NCI-H82 (cell line): ENCODE measurements around the gene CPT1C.
"Not testable (repeated sequence)": the region's sequence is repeated elsewhere in the genome, so short reads cannot be mapped to it uniquely, and the experiment has no call there.

Experiments
- DNase-seq: peaks from one replicate; lab custom pipeline; 2025; lab: John Stamatoyannopoulos, UW

CPT1C gene

DNA sequence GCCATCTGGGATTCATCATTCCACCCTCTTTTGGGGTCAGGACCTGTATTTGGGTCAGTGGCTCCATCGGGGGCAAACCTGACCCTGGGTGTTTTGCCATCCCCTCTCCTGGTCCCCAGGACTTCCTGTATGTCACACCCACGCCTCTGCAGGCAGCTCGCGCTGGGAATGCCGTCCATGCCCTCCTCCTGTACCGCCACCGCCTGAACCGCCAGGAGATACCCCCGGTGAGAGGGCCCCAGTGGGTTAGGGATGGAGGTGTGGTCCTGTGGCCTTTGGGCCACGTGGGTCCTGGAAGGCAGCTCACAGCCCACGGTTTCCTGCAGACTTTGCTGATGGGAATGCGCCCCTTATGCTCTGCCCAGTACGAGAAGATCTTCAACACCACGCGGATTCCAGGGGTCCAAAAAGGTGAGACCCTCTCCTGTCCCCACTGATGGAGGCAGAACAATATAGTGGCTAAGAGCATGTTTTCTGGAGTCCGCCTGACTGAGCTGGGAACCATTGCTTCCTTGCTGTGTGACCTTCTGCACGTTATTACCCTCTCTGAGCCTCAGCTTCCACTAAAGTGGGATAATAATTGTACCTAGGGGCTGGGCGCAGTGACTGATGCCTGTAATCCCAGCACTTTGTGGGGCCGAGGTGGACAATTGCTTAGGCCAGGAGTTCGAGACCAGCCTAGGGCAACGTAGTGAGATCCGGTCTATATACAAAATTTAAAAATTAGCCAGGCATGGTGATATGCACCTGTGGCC is 14.1 kb downstream of the CPT1C start:
- DNase-seq = no peak

GRCh38 chr19:49705919-49706318 is 15.0 kb downstream of the CPT1C start:
- DNase-seq = no peak

DNA sequence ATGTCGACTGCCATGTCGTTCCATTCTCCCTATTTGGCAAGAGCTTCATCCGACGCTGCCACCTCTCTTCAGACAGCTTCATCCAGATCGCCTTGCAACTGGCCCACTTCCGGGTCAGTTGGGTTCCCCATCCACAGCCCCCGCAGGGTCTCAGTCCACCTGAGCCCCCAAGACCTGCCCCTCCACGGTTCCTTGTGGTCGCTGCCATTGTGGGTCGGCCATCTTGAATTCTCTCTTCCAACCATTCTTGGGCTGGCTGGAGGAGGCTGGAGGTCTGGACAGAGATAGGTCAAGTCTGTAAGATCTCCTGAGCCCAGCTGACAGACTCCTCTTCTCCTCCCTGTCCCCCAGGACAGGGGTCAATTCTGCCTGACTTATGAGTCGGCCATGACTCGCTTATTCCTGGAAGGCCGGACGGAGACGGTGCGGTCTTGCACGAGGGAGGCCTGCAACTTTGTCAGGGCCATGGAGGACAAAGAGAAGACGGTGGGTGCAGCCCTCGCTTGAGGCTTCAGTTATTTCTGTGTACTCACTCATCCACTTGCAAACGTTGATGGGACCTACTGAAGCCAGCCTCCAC is 19.5 kb downstream of the CPT1C start:
- no peak for DNase-seq

DNA sequence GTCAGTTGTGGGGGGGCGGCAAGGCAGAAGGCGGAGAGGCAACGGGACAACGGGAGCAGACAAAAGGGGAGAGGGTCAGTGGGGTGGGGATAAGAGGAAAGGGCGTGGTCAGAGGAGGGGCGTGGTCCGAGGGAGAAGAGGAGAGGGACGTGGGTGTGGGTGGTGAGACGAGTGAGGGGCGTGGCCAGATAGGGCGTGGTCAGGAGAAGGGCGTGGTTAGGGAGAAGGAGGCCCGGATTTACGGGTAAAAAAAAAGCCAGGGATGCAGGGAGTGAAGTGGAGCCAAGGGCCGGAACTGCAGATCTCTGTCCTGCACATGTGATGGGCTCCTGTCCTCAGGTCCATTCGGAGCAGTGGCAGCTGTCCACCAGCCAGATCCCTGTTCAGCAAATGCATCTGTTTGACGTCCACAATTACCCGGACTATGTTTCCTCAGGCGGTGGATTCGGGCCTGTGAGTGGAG is 21.5 kb downstream of the CPT1C start:
- peak; percentile 97 for DNase-seq

DNA sequence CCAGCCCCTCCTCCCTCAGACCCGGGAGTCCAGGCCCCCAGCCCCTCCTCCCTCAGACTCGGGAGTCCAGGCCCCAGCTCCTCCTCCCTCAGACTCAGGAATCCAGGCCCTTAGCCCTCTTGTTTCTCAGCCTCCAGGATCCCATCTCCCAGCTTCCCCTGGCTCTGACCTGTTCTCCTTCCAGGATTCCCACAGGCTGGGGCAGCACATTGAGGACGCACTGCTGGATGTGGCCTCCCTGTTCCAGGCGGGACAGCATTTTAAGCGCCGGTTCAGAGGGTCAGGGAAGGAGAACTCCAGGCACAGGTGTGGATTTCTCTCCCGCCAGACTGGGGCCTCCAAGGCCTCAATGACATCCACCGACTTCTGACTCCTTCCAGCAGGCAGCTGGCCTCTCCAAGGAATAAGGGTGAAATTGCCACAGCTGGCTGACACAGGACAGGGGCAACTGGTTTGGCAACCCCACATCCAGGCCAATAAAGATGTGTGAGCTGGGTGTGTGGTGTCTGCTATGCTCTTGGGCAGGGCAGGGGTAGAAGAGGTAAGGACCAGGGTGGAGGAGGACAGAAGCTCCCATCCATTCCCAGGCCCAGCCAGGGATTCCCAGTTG is 22.4 kb downstream of the CPT1C start:
- no peak for DNase-seq

GRCh38 chr19:49716154-49716553 is 25.2 kb downstream of the CPT1C start:
- DNase-seq = no peak

GRCh38 chr19:49718511-49718910 is 27.6 kb downstream of the CPT1C start:
- DNase-seq = no peak

GRCh38 chr19:49718991-49719390 is 28.1 kb downstream of the CPT1C start:
- no peak for DNase-seq

GRCh38 chr19:49719420-49719819 is 28.5 kb downstream of the CPT1C start:
- not testable (repeated sequence) for DNase-seq

GRCh38 chr19:49727217-49728030 is 36.5 kb downstream of the CPT1C start:
- peak; percentile 74 for DNase-seq

DNA sequence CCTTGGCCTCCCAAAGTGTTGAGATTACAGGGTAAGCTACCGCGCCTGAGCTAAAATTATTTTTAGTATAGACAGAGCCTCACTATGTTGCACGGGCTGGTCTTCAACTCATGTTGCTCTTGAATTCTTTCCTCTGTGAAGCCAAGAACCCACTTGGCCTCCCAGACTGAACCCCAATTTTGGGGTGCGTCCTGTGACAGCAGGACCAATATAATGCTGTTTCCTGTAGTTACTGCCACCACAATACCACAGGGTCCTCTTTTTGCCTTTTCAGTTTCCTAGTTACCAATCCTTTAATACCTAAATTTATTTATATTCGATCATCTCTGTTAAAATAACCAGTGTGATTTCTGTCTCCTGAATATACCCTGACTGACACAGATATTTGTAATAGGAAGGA is 39.2 kb downstream of the CPT1C start:
- DNase-seq = no peak

GRCh38 chr19:49738268-49738667 is 47.4 kb downstream of the CPT1C start:
- no peak for DNase-seq

- no peak for DNase-seq
Measured at GRCh38 chr19:49739098-49739497, 48.2 kb downstream of the CPT1C start.

DNA sequence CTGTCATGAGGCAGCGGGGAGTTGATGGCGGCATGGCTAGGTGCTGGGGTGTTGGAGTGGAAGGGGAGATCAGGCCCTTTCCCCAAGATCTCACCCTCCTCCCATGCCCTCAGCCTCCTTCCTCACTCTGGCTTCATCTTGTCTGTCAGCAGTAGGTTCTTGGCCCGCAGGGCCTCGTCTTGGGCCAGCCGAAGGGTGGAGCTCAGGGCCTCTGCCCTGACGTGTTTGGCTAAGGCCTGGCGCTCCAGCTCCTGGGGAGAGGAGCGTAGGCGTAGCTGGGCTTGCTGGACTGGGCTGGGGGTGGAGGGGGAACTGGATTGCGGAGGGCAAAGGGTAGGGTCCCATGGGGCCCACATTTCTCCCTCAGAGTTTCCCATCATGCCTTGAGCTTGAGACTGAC is 49.0 kb downstream of the CPT1C start:
- DNase-seq = no peak

DNA sequence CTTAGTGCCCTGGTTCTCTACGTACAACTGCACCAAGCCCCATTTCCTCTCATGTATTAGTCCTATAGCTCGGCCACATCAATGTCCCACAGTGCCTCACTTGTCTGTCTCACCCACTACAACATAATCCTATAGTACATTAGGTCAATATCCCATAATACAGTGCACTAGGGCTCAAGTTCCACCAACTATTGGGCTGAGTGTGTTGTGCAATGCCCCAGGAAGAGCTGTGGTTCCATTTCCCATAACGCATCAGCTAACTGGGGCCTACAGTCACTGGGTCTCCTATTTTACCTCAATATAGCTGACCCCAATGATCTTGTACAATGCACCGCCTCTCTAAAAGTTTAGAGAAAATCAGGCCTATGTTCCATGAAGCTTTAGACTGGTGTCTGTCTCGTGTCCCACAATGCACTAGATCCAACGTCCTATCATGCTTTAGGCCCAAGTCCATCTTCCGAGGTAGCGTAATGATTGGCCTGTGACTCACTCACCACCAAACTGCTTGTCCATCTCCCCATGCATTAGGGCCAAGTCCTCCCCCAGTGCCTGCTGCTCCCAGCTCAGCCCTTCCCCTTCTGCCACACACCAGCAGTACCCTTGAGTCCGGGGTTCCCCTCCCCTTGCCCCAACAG is 50.4 kb downstream of the CPT1C start:
- no peak for DNase-seq

- peak; percentile 26 for DNase-seq
Measured at GRCh38 chr19:49744946-49745381, 54.0 kb downstream of the CPT1C start.

GRCh38 chr19:49746206-49746958 is 55.5 kb downstream of the CPT1C start:
- DNase-seq = peak; percentile 35

GRCh38 chr19:49749055-49749716 is 58.3 kb downstream of the CPT1C start:
- DNase-seq = peak; percentile 33

DNA sequence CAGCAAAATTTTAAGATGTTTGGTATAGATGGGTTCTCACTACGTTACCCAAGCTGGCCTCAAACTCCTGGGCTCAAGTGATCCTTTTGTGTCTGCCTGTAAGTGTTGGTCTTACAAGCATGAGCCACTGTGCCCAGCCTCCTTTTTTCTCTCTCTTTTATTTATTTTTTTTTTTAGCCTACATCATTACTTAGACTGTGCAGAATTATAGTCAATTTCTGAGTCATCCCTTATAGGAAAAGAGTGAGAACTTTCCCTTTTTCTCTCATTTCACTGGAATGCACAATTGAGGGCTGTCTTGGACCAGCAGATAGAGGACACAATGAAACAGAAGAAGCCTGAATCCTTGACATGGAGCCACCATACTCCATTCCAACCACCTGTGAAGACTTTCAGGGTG is 58.9 kb downstream of the CPT1C start:
- DNase-seq = no peak

GRCh38 chr19:49752701-49753100 is 61.8 kb downstream of the CPT1C start:
- no peak for DNase-seq

DNA sequence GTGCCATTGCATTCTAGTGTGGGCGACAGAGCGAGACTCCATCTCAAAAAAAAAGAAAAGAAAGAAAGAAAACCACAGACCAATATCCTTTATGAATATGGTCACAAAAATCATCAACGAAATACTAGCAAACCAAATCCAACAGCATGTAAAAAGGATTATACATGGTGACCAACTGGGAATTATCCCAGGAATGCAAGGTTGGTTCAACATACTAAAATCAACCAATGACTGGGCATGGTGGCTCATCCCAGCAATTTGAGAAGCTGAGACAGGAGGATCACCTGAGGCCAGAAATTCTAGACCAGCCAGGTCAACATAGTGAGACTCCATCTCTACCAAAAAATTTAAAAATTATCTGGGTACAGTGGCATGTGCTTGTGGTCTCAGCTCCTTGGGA is 65.0 kb downstream of the CPT1C start:
- no peak for DNase-seq
